ENCODE data around the gene SLC22A5.
A peak's percentile ranks its signal among the peaks of the same experiment; 100 is the strongest.

The SLC22A5 gene

DNA sequence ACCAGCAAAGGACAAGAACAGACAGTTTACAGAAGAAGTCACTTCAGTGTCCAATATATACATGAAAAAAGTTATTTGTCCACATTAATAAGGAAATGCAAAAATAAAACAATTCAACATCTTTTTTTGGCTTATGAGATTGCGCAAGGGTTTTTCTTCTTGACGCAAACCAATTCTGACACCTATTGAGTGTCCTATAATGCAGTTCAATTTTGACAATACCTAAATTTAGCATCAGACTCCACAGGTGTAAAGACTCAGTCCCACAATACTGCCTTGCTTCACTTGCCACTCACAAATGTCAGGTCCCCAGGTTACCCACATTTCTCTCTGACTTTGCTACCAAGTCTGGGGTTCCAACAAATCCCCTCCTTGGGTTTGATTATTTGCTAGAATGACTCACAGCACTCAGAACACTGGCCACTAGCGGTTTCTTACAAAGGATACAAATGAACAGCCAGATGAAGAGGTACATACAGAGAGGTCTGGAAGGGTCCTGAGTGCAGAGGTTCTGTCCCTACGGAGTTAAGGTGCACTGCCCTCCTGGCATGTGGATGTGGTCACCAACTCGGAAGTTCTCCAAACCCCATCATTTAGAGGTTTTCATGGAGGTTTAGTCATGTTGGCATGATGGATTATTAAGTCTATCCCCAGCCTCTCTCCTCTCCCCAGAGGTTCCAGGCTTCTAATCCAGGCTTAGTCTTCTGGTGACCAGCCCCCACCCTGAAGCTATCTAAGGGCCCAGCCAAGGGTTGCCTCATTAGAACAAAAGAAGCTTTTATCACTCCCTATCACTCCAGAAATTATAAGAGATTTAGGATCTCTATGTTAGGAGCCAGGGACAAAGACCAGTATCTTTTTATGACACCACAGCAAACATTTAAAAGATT is 27.0 kb upstream of the SLC22A5 start:
- H3K9ac ChIP-seq (ENCODE audit: low read length in 5 of 5): no peak overlapping the region
- H3K9me3 ChIP-seq (ENCODE audit: control insufficient read depth in 5 of 5, low read length in 5 of 5): no peaks in the 10 kb centered on the region
- H3K27ac ChIP-seq (ENCODE audit: low read depth, low read length): no peak overlapping the region
- peaks cover 0 to 7% (median 0%) of the 10 kb centered on the region in 5 donors for H3K36me3 ChIP-seq (ENCODE audit: control insufficient read depth in 5 of 5, insufficient read depth in 5 of 5, low read length in 5 of 5)
- no peak overlapping the region for H3K4me3 ChIP-seq (ENCODE audit: low read depth in 1 of 5, low read length in 5 of 5)
- H3K4me1 ChIP-seq (ENCODE audit: control insufficient read depth in 5 of 5, insufficient read depth in 5 of 5, low read length in 5 of 5): no peaks in the 10 kb centered on the region
- H3K27me3 ChIP-seq (ENCODE audit: control insufficient read depth in 5 of 5, insufficient read depth in 4 of 5, low read length in 5 of 5): no peaks in the 10 kb centered on the region

DNA sequence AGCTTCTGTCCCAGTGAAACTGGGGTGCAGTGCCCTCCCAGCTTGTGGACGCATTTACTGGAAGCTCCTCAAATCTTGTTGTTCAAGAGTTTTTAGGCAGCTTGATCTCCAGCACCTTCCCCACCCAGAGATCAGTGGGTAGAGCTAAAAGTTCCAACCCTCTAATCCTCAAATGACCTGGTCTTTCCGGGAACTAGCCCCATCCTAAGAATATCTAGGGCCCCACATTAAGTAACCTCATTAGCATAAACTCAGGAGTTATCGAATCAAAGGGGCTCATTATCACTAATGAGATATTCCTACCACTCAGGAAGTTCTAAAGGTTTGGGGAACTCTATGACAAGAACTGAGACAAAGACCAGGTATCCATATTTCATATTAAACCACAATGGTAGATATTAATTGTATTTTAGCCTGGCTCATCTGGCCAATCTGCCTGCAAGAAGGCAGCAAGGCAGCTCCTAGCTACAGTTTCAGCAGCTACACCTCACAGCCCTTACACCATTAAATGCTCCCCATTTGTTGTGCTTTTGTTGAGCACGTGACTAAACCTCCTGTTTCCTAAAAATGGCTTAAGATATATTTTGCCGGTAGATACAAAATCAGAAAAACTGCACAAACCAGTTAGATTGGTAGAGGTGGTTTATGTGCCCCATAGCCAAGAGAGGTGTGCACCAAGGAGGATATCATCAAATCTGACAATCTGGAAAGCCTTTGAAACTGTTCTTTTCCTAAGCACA is 24.6 kb upstream of the SLC22A5 start:
- Histone ChIP-seq H3K36me3 (ENCODE audit: control insufficient read depth in 5 of 5, insufficient read depth in 5 of 5, low read length in 5 of 5) (peaks cover 0 to 11% (median 6%) of the 10 kb centered on the region in 5 donors), H3K27ac (ENCODE audit: low read depth, low read length) (no peak overlapping the region)

DNA sequence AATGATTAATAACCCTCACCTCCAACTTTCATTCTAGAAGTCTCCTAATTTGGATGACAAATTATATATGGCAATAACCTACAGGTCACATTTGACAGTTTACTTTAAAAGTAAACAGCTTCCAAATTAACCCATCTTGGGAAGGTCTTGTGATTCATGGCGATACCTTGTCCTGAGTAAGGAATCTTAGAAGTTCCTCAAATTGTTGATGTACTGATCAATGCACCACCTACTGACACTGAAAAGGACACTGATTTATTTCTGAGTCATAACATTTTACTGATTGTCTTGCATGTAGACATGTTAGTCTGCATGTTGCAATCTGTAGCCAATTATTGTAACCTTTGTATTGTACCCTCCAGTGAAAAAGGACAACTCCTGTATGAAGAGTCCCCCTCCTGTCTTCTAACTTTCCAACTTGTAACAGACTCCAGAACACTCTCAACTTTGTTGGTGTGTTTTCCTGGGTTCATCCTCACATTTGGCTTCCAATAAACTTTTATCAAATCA is 16.0 kb upstream of the SLC22A5 start:
- no peak overlapping the region for H3K4me3 ChIP-seq (ENCODE audit: low read depth in 1 of 5, low read length in 5 of 5)
- peaks cover 0 to 26% (median 16%) of the 10 kb centered on the region in 5 donors for H3K4me1 ChIP-seq (ENCODE audit: control insufficient read depth in 5 of 5, insufficient read depth in 5 of 5, low read length in 5 of 5)
- peaks cover 0 to 8% (median 3%) of the 10 kb centered on the region in 5 donors for H3K36me3 ChIP-seq (ENCODE audit: control insufficient read depth in 5 of 5, insufficient read depth in 5 of 5, low read length in 5 of 5)
- H3K27me3 ChIP-seq (ENCODE audit: control insufficient read depth in 5 of 5, insufficient read depth in 4 of 5, low read length in 5 of 5): no peaks in the 10 kb centered on the region
- H3K27ac ChIP-seq (ENCODE audit: low read depth, low read length): no peak overlapping the region
- no peak overlapping the region for H3K9ac ChIP-seq (ENCODE audit: low read length in 5 of 5)
- H3K9me3 ChIP-seq (ENCODE audit: control insufficient read depth in 5 of 5, low read length in 5 of 5): no peaks in the 10 kb centered on the region

More for the DNA sequence above, 24.6 kb upstream of the SLC22A5 start:
- no peaks in the 10 kb centered on the region for H3K27me3 ChIP-seq (ENCODE audit: control insufficient read depth in 5 of 5, insufficient read depth in 4 of 5, low read length in 5 of 5)
- no peaks in the 10 kb centered on the region for H3K9me3 ChIP-seq (ENCODE audit: control insufficient read depth in 5 of 5, low read length in 5 of 5)
- H3K9ac ChIP-seq (ENCODE audit: low read length in 5 of 5): no peak overlapping the region
- H3K4me1 ChIP-seq (ENCODE audit: control insufficient read depth in 5 of 5, insufficient read depth in 5 of 5, low read length in 5 of 5): no peaks in the 10 kb centered on the region
- no peak overlapping the region for H3K4me3 ChIP-seq (ENCODE audit: low read depth in 1 of 5, low read length in 5 of 5)

- Histone ChIP-seq H3K4me3 (ENCODE audit: low read depth in 1 of 5, low read length in 5 of 5) (no peak overlapping the region), H3K9me3 (ENCODE audit: control insufficient read depth in 5 of 5, low read length in 5 of 5) (no peaks in the 10 kb centered on the region), H3K27me3 (ENCODE audit: control insufficient read depth in 5 of 5, insufficient read depth in 4 of 5, low read length in 5 of 5) (no peaks in the 10 kb centered on the region), H3K4me1 (ENCODE audit: control insufficient read depth in 5 of 5, insufficient read depth in 5 of 5, low read length in 5 of 5) (peaks cover 0 to 28% (median 19%) of the 10 kb centered on the region in 5 donors), H3K36me3 (ENCODE audit: control insufficient read depth in 5 of 5, insufficient read depth in 5 of 5, low read length in 5 of 5) (peaks cover 0 to 2% (median 0%) of the 10 kb centered on the region in 5 donors), H3K27ac (ENCODE audit: low read depth, low read length) (no peak overlapping the region), H3K9ac (ENCODE audit: low read length in 5 of 5) (no peak overlapping the region)
These were observed 14.9 kb upstream of the SLC22A5 start for GRCh38 chr5:132354381-132355139.

DNA sequence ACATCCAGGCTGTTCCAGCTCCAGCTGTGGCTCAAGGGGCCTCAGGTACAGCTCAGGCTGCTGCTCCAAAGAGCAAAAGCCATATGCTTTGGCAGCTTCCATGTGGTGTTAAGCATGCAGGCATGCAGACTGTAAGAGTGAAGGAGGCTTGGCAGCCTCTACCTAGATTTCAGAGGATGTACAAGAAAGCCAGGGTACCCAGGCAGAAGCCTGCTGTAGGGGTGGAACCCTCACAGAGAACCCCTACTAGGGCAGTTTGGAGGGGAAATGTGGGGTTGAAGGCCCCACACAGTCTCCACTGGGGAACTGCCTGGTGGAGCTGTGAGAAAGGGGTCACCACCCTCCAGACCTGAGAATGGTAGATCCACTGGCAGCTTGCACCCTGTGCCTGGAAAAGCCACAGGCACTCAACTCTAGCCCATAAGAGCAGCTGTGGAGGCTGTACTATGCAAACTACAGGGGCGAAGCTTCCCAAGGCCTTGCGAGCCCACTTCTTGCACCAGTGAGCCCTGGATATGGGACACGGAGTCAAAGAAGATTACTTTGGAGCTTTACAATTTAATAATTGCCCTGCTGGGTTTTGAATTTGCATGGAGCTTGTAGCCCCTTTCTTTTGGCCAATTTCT is 14.3 kb upstream of the SLC22A5 start:
- H3K4me3 ChIP-seq (ENCODE audit: low read depth in 1 of 5, low read length in 5 of 5): no peak overlapping the region
- H3K36me3 ChIP-seq (ENCODE audit: control insufficient read depth in 5 of 5, insufficient read depth in 5 of 5, low read length in 5 of 5): no peaks in the 10 kb centered on the region
- no peaks in the 10 kb centered on the region for H3K9me3 ChIP-seq (ENCODE audit: control insufficient read depth in 5 of 5, low read length in 5 of 5)
- no peak overlapping the region for H3K9ac ChIP-seq (ENCODE audit: low read length in 5 of 5)
- peaks cover 0 to 28% (median 19%) of the 10 kb centered on the region in 5 donors for H3K4me1 ChIP-seq (ENCODE audit: control insufficient read depth in 5 of 5, insufficient read depth in 5 of 5, low read length in 5 of 5)
- no peaks in the 10 kb centered on the region for H3K27me3 ChIP-seq (ENCODE audit: control insufficient read depth in 5 of 5, insufficient read depth in 4 of 5, low read length in 5 of 5)
- H3K27ac ChIP-seq (ENCODE audit: low read depth, low read length): no peak overlapping the region

- Histone ChIP-seq H3K4me1 (ENCODE audit: control insufficient read depth in 5 of 5, insufficient read depth in 5 of 5, low read length in 5 of 5) (peaks cover 0 to 23% (median 19%) of the 10 kb centered on the region in 5 donors), H3K9me3 (ENCODE audit: control insufficient read depth in 5 of 5, low read length in 5 of 5) (no peaks in the 10 kb centered on the region), H3K27ac (ENCODE audit: low read depth, low read length) (no peak overlapping the region), H3K9ac (ENCODE audit: low read length in 5 of 5) (no peak overlapping the region), H3K4me3 (ENCODE audit: low read depth in 1 of 5, low read length in 5 of 5) (no peak overlapping the region), H3K27me3 (ENCODE audit: control insufficient read depth in 5 of 5, insufficient read depth in 4 of 5, low read length in 5 of 5) (no peaks in the 10 kb centered on the region), H3K36me3 (ENCODE audit: control insufficient read depth in 5 of 5, insufficient read depth in 5 of 5, low read length in 5 of 5) (no peaks in the 10 kb centered on the region)
These were observed 10.7 kb upstream of the SLC22A5 start for GRCh38 chr5:132358775-132359174.

DNA sequence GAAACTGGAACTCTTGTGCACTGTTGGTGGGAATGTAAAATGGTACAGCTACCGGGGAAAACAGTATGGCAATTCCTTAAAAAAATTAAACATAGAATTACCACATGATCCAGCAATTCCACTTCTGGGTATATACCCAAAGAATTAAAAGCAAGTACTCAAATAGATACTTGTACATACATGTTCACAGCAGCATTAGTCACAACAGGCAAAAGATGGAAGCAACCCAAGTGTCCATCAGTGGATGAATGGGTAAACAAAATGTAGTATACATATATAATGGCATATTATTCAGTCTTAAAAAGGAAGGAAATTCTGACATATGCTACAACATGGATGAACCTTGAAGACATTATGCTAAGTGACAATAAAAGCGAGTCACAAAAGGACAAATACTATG is 7.4 kb upstream of the SLC22A5 start:
- H3K9ac ChIP-seq (ENCODE audit: low read length in 5 of 5): no peak overlapping the region
- no peak overlapping the region for H3K27ac ChIP-seq (ENCODE audit: low read depth, low read length)
- H3K36me3 ChIP-seq (ENCODE audit: control insufficient read depth in 5 of 5, insufficient read depth in 5 of 5, low read length in 5 of 5): no peaks in the 10 kb centered on the region

DNA sequence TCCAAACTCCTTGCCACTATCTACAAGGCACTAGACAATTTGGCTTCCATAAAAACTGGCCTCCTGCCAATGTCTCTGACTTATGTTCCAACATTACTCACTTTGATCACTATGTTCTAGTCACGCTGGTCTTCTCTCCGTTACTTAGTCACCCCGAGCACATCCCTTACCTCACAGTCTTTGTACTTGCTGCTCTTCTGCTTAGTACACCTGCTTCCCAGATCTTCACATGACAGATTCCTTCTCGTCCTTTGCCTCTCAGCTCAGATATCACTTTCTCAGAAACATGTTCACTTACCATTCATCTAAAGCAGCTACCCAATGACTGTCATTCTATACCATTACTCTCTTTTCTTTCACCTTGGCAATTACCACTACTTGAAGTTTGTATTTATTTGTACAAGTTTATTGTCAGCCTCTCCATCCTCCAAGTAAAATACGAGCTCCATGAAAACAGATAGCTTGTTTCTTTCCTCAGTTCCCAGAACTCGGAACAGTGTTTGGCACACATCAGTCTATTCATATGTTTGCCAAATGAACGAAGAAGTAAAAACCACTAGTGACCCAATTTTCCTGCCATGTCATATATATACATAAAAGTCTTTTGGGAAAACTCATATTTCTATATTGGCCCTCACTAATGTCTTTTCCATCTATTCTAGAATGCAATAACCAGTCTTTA is 5.9 kb upstream of the SLC22A5 start:
- no peak overlapping the region for H3K4me3 ChIP-seq (ENCODE audit: low read depth in 1 of 5, low read length in 5 of 5)
- no peaks in the 10 kb centered on the region for H3K27me3 ChIP-seq (ENCODE audit: control insufficient read depth in 5 of 5, insufficient read depth in 4 of 5, low read length in 5 of 5)
- peaks cover 0 to 37% (median 27%) of the 10 kb centered on the region in 5 donors for H3K4me1 ChIP-seq (ENCODE audit: control insufficient read depth in 5 of 5, insufficient read depth in 5 of 5, low read length in 5 of 5)
- H3K36me3 ChIP-seq (ENCODE audit: control insufficient read depth in 5 of 5, insufficient read depth in 5 of 5, low read length in 5 of 5): no peaks in the 10 kb centered on the region
- H3K9me3 ChIP-seq (ENCODE audit: control insufficient read depth in 5 of 5, low read length in 5 of 5): no peaks in the 10 kb centered on the region
- H3K27ac ChIP-seq (ENCODE audit: low read depth, low read length): peak overlapping the region; percentile 78
- peak overlapping the region in 1 of 5 donors; percentile 75 for H3K9ac ChIP-seq (ENCODE audit: low read length in 5 of 5)

More for the DNA sequence above, 7.4 kb upstream of the SLC22A5 start:
- H3K4me1 ChIP-seq (ENCODE audit: control insufficient read depth in 5 of 5, insufficient read depth in 5 of 5, low read length in 5 of 5): peaks cover 0 to 34% (median 30%) of the 10 kb centered on the region in 5 donors
- no peak overlapping the region for H3K4me3 ChIP-seq (ENCODE audit: low read depth in 1 of 5, low read length in 5 of 5)
- no peaks in the 10 kb centered on the region for H3K27me3 ChIP-seq (ENCODE audit: control insufficient read depth in 5 of 5, insufficient read depth in 4 of 5, low read length in 5 of 5)
- H3K9me3 ChIP-seq (ENCODE audit: control insufficient read depth in 5 of 5, low read length in 5 of 5): no peaks in the 10 kb centered on the region

- H3K4me3 ChIP-seq (ENCODE audit: low read depth in 1 of 5, low read length in 5 of 5): no peak overlapping the region
- H3K4me1 ChIP-seq (ENCODE audit: control insufficient read depth in 5 of 5, insufficient read depth in 5 of 5, low read length in 5 of 5): peaks cover 0 to 41% (median 29%) of the 10 kb centered on the region in 5 donors
- no peaks in the 10 kb centered on the region for H3K36me3 ChIP-seq (ENCODE audit: control insufficient read depth in 5 of 5, insufficient read depth in 5 of 5, low read length in 5 of 5)
- peak overlapping the region in 1 of 5 donors; percentile 75 for H3K9ac ChIP-seq (ENCODE audit: low read length in 5 of 5)
- H3K27me3 ChIP-seq (ENCODE audit: control insufficient read depth in 5 of 5, insufficient read depth in 4 of 5, low read length in 5 of 5): no peaks in the 10 kb centered on the region
- peak overlapping the region; percentile 78 for H3K27ac ChIP-seq (ENCODE audit: low read depth, low read length)
- no peaks in the 10 kb centered on the region for H3K9me3 ChIP-seq (ENCODE audit: control insufficient read depth in 5 of 5, low read length in 5 of 5)
These were observed 5.2 kb upstream of the SLC22A5 start for GRCh38 chr5:132364319-132364718.

Data from subcutaneous abdominal adipose tissue (tissue), 5 donors.